ENCODE measurements around the gene ATL3. TPM values are rescaled to one million over a fixed set of nuclear protein-coding genes. Genes with fewer than 3 reads are reported as not detected.

Gene ATL3
- total RNA-seq, 2 experiments from 2014 or later: 23.2 to 37.9 TPM

DNA sequence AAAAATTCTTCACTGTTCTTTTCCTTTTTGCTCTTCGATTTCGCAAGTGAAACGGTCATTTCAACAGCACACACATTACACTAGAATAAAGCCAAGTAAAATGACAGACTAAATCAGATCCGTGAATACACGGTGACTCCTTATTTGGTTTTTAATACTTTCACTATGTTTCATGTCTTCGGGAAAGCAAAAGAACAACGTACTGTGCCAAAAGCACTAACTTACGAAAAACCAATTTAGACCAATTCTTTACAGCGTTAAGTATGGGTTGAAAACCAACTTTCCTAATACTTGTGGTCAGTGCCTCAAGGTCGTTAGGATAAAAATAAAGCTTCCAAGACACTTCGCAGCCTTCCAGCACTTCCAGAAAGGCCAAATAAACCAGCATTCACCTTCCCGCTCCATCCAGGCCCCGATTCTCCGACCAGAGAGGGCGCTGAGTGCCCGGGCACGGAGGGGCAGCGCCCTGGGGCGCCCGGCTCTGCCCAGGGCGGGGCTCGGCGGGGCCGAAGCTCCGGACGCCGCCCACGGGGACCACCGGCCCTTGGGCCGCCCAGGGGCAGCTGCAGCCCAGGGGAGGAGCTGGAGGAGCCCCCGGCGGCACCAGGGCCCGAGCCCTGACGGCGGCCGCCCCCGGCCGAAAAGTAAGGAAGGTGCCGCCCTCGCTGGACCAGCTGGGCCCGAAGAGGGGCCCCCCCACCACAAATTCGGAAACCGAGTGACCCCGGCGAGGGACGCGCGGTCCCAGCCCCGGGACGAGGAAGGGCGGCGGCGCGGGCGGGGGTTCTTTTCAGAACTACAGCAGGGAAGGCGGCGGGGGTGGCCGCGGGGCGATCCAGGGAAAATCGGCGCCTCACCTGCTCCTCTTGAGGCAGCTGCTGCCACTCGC, 499 bp downstream of the ATL3 start:
- no TSS peak for BruUV-seq (replicated peaks)
- Histone ChIP-seq H3K27ac (ENCODE audit: low read depth, low read length, poor library complexity, severe bottlenecking) (peak overlapping the region; percentile 48), H2AFZ (ENCODE audit: low read length) (peak overlapping the region; percentile 70), H3K4me1 (ENCODE audit: insufficient read depth, low read length, poor library complexity, severe bottlenecking) (peaks cover 27% of the 10 kb centered on the region), H3K4me2 (ENCODE audit: low read length) (peak overlapping the region; percentile 76), H3K36me3 (ENCODE audit: insufficient read depth, low read length) (peaks cover 23% of the 10 kb centered on the region), H3K79me2 (ENCODE audit: insufficient read depth, low read depth, low read length) (peaks cover 55% of the 10 kb centered on the region), H4K20me1 (ENCODE audit: insufficient read depth, low read length) (peaks cover 11% of the 10 kb centered on the region; the same call in 1 of the 2 replicates), H3K4me3 (ENCODE audit: low read depth, low read length, poor library complexity, severe bottlenecking) (peak overlapping the region; percentile 76), H3K9me2 (ENCODE audit: insufficient read depth, low read length) (no peaks in the 10 kb centered on the region), H3K9me3 (ENCODE audit: low read length) (no peaks in the 10 kb centered on the region)
- DNase-seq (ENCODE audit: low spot score): peak; percentile 59
- intact Hi-C loops (cut with micrococcal nuclease; ENCODE audit: unreplicated experiment): loop anchor here (1.0 to 5.0 kb wide), 3 partner anchors 68 to 267 kb away; partner anchors contain the start of genes NAA40 and SPINDOC
- no peak for TF ChIP-seq EZH2phosphoT487 (IDR thresholded peaks at IDR 0.05; ENCODE audit: borderline replicate concordance, low read depth, low read length)
- TF ChIP-seq, protein P1, sequence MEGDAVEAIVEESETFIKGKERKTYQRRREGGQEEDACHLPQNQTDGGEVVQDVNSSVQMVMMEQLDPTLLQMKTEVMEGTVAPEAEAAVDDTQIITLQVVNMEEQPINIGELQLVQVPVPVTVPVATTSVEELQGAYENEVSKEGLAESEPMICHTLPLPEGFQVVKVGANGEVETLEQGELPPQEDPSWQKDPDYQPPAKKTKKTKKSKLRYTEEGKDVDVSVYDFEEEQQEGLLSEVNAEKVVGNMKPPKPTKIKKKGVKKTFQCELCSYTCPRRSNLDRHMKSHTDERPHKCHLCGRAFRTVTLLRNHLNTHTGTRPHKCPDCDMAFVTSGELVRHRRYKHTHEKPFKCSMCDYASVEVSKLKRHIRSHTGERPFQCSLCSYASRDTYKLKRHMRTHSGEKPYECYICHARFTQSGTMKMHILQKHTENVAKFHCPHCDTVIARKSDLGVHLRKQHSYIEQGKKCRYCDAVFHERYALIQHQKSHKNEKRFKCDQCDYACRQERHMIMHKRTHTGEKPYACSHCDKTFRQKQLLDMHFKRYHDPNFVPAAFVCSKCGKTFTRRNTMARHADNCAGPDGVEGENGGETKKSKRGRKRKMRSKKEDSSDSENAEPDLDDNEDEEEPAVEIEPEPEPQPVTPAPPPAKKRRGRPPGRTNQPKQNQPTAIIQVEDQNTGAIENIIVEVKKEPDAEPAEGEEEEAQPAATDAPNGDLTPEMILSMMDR (conservative IDR thresholded peaks at IDR 0.05; ENCODE audit: low read length): peak; percentile 73
- POLR2A ChIA-PET: interaction anchor here (1.0 to 4.9 kb wide), 2 partner anchors 11 to 24 kb away, joined by 3 to 27 read pairs; partner anchors contain the start of gene RTN3
- CTCF ChIA-PET (ENCODE audit: unreplicated experiment): interaction anchor here (0.5 to 1.3 kb wide), 2 partner anchors 15 to 64 kb away, joined by 3 read pairs; no protein-coding TSS in a partner anchor

DNA sequence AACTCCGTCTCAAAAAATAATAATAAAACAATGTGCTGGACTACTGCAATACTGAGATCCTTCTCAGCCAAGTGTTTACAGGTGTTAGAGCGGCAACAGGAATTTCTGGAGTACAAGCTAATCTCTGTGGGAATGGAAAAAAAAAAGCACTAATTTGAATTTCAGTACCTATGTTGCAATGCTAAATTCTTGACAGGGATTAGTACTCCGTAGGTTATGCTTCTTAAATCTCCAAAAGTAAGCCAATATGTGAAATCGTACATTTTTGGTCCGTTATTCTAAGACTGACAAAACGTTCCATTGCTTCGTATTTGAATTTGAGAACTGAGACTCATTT, 1.1 kb downstream of the ATL3 start:
- BruUV-seq (replicated peaks): TSS peak; percentile 83
- Histone ChIP-seq H3K9me2 (ENCODE audit: insufficient read depth, low read length) (no peaks in the 10 kb centered on the region), H3K9me3 (ENCODE audit: low read length) (no peaks in the 10 kb centered on the region), H3K27ac (ENCODE audit: low read depth, low read length, poor library complexity, severe bottlenecking) (peak overlapping the region; percentile 48), H3K4me2 (ENCODE audit: low read length) (peak overlapping the region; percentile 76), H3K4me1 (ENCODE audit: insufficient read depth, low read length, poor library complexity, severe bottlenecking) (peaks cover 27% of the 10 kb centered on the region), H2AFZ (ENCODE audit: low read length) (peak overlapping the region; percentile 70; the same call in 1 of the 2 replicates), H3K4me3 (ENCODE audit: low read depth, low read length, poor library complexity, severe bottlenecking) (peak overlapping the region; percentile 76), H3K36me3 (ENCODE audit: insufficient read depth, low read length) (peaks cover 23% of the 10 kb centered on the region), H3K79me2 (ENCODE audit: insufficient read depth, low read depth, low read length) (peaks cover 61% of the 10 kb centered on the region), H4K20me1 (ENCODE audit: insufficient read depth, low read length) (peaks cover 11% of the 10 kb centered on the region; the same call in 1 of the 2 replicates)
- POLR2A ChIA-PET: interaction anchor here (0.8 to 4.9 kb wide), 4 partner anchors 9 to 31 kb away, joined by 3 to 27 read pairs (median 3); partner anchors contain the start of gene RTN3
- TF ChIP-seq, protein P1 (conservative IDR thresholded peaks at IDR 0.05; ENCODE audit: low read length): no peak
- TF ChIP-seq EZH2phosphoT487 (IDR thresholded peaks at IDR 0.05; ENCODE audit: borderline replicate concordance, low read depth, low read length): no peak
- intact Hi-C loops (cut with micrococcal nuclease; ENCODE audit: unreplicated experiment): loop anchor here (1.0 to 5.0 kb wide), 3 partner anchors 68 to 267 kb away; partner anchors contain the start of genes NAA40 and SPINDOC
- DNase-seq (ENCODE audit: low spot score): no peak
- CTCF ChIA-PET (ENCODE audit: unreplicated experiment): interaction anchor here (1.3 kb wide), 1 partner anchor 65 kb away, joined by 3 read pairs; no protein-coding TSS in a partner anchor
